Stimulated activated CD4-positive, alpha-beta T cell treated with anti-CD3 and anti-CD28 coated beads, Interleukin-1b, Interleukin-23, amount 100 ng/mL, for 4 hours (primary cell): Measurements from ENCODE around the gene CSRP2.
A peak's percentile ranks its signal among the peaks of the same experiment; 100 is the strongest.

Experiments
- DNase-seq, 2 donors: peaks; one replicate each; pipeline ENCODE4 v3.0.0-alpha.2; 2020; ENCODE audit warnings: low read depth in 2 of 2

The CSRP2 gene

GRCh38 chr12:76891609-76892008, 12.8 kb upstream of the CSRP2 start:
- DNase-seq: no peak

- peak; percentile 46 to 59 for DNase-seq
Observed at GRCh38 chr12:76890151-76891143, 11.6 kb upstream of the CSRP2 start.

- DNase-seq: no peak
Observed at GRCh38 chr12:76888775-76889174, 10.0 kb upstream of the CSRP2 start.

- DNase-seq: no peak
Observed at GRCh38 chr12:76883811-76884210, 5.0 kb upstream of the CSRP2 start.

GRCh38 chr12:76883151-76883550, 4.3 kb upstream of the CSRP2 start:
- DNase-seq: no peak

- DNase-seq: no peak
Observed at GRCh38 chr12:76882367-76882766, 3.5 kb upstream of the CSRP2 start.

- no peak for DNase-seq
Observed at GRCh38 chr12:76881142-76881541, 2.3 kb upstream of the CSRP2 start.

- no peak for DNase-seq
Observed at GRCh38 chr12:76880519-76881023, 1.8 kb upstream of the CSRP2 start.

- no peak for DNase-seq
Observed at GRCh38 chr12:76879710-76880518, 1.1 kb upstream of the CSRP2 start.

GRCh38 chr12:76878099-76878898, 520 bp downstream of the CSRP2 start:
- peak in 1 of 2 donors; percentile 3 for DNase-seq

GRCh38 chr12:76876696-76877229, 2.1 kb downstream of the CSRP2 start:
- no peak for DNase-seq

- no peak for DNase-seq
Observed at GRCh38 chr12:76874491-76875190, 4.2 kb downstream of the CSRP2 start.

GRCh38 chr12:76874027-76874426, 4.8 kb downstream of the CSRP2 start:
- no peak for DNase-seq

GRCh38 chr12:76872415-76872814, 6.4 kb downstream of the CSRP2 start:
- DNase-seq: no peak

GRCh38 chr12:76871742-76872141, 7.1 kb downstream of the CSRP2 start:
- no peak for DNase-seq

- no peak for DNase-seq
Observed at GRCh38 chr12:76871082-76871481, 7.7 kb downstream of the CSRP2 start.

GRCh38 chr12:76866726-76867125, 12.1 kb downstream of the CSRP2 start:
- DNase-seq: no peak

GRCh38 chr12:76866151-76866567, 12.7 kb downstream of the CSRP2 start:
- DNase-seq: no peak

- DNase-seq: no peak
Observed at GRCh38 chr12:76864791-76865400, 13.9 kb downstream of the CSRP2 start.

- DNase-seq: no peak
Observed at GRCh38 chr12:76863837-76864236, 15.0 kb downstream of the CSRP2 start.
